ENCODE measurements around the gene DGKG. TPM values are rescaled to one million over a fixed set of nuclear protein-coding genes. Genes with fewer than 3 reads are reported as not detected.

Gene DGKG
- total RNA-seq, 1 donor from 2014 or later, result 0.04 TPM

- TF ChIP-seq CTCF (IDR thresholded peaks at IDR 0.05; ENCODE audit: unreplicated experiment), result no peak
- Mint-ChIP-seq H3K27ac (no peak overlapping the region), H3K36me3 (no peaks in the 10 kb centered on the region), H3K4me1 (no peaks in the 10 kb centered on the region), H3K9me3 (no peaks in the 10 kb centered on the region), H3K4me3 (no peak overlapping the region), H3K27me3 (ENCODE audit: low read depth) (peaks cover 8% of the 10 kb centered on the region)
- no peak for DNase-seq (ENCODE audit: low spot score in 2 of 2, unreplicated experiment in 2 of 2)
Measured at GRCh38 chr3:186308549-186308948, 53.5 kb downstream of the DGKG start.

GRCh38 chr3:186307594-186308221 is 54.3 kb downstream of the DGKG start:
- Mint-ChIP-seq H3K27ac (no peak overlapping the region), H3K4me1 (no peaks in the 10 kb centered on the region), H3K9me3 (no peaks in the 10 kb centered on the region), H3K36me3 (no peaks in the 10 kb centered on the region), H3K27me3 (ENCODE audit: low read depth) (peaks cover 5% of the 10 kb centered on the region), H3K4me3 (no peak overlapping the region)
- no peak for DNase-seq (ENCODE audit: low spot score in 2 of 2, unreplicated experiment in 2 of 2)
- no peak for TF ChIP-seq CTCF (IDR thresholded peaks at IDR 0.05; ENCODE audit: unreplicated experiment)

- TF ChIP-seq CTCF (IDR thresholded peaks at IDR 0.05; ENCODE audit: unreplicated experiment), result no peak
- no peaks in the 10 kb centered on the region for H3K36me3 Mint-ChIP-seq
- no peaks in the 10 kb centered on the region for H3K9me3 Mint-ChIP-seq
- H3K27ac Mint-ChIP-seq, result no peak overlapping the region
- no peak overlapping the region for H3K4me3 Mint-ChIP-seq
- no peak for DNase-seq (ENCODE audit: low spot score in 2 of 2, unreplicated experiment in 2 of 2)
- no peaks in the 10 kb centered on the region for H3K27me3 Mint-ChIP-seq (ENCODE audit: low read depth)
- no peaks in the 10 kb centered on the region for H3K4me1 Mint-ChIP-seq
Measured at GRCh38 chr3:186305286-186305685, 56.7 kb downstream of the DGKG start.

- Mint-ChIP-seq H3K27me3 (ENCODE audit: low read depth) (no peaks in the 10 kb centered on the region), H3K36me3 (no peaks in the 10 kb centered on the region), H3K9me3 (no peaks in the 10 kb centered on the region), H3K4me3 (no peak overlapping the region), H3K27ac (no peak overlapping the region), H3K4me1 (no peaks in the 10 kb centered on the region)
- no peak for DNase-seq (ENCODE audit: low spot score in 2 of 2, unreplicated experiment in 2 of 2)
- no peak for TF ChIP-seq CTCF (IDR thresholded peaks at IDR 0.05; ENCODE audit: unreplicated experiment)
Measured at GRCh38 chr3:186303965-186304364, 58.1 kb downstream of the DGKG start.

- Mint-ChIP-seq H3K27ac (no peak overlapping the region), H3K27me3 (ENCODE audit: low read depth) (peaks cover 6% of the 10 kb centered on the region), H3K9me3 (no peaks in the 10 kb centered on the region), H3K4me1 (no peaks in the 10 kb centered on the region), H3K4me3 (no peak overlapping the region), H3K36me3 (no peaks in the 10 kb centered on the region)
- TF ChIP-seq CTCF (IDR thresholded peaks at IDR 0.05; ENCODE audit: unreplicated experiment), result no peak
- DNase-seq (ENCODE audit: low spot score in 2 of 2, unreplicated experiment in 2 of 2), result no peak
Measured at GRCh38 chr3:186299327-186299726, 62.7 kb downstream of the DGKG start.

- TF ChIP-seq CTCF (IDR thresholded peaks at IDR 0.05; ENCODE audit: unreplicated experiment), result no peak
- Mint-ChIP-seq H3K9me3 (no peaks in the 10 kb centered on the region), H3K27me3 (ENCODE audit: low read depth) (peaks cover 6% of the 10 kb centered on the region), H3K36me3 (no peaks in the 10 kb centered on the region), H3K4me1 (no peaks in the 10 kb centered on the region), H3K27ac (no peak overlapping the region), H3K4me3 (no peak overlapping the region)
- no peak for DNase-seq (ENCODE audit: low spot score in 2 of 2, unreplicated experiment in 2 of 2)
Measured at GRCh38 chr3:186298876-186299275, 63.2 kb downstream of the DGKG start.
